Omental fat pad (tissue), 4 donors: Measurements from ENCODE around the gene ATG4A. TPM values are rescaled to one million over a fixed set of nuclear protein-coding genes. Genes with fewer than 3 reads are reported as not detected.

Experiments used
- ATAC-seq: fragments of 150-250 bp; one replicate; pipeline ENCODE4 v1.9.1; 2016; ENCODE audit warnings: mild to moderate bottlenecking, moderate library complexity; ENCODE audit not compliant: low FRiP score
- DNase-seq: peaks from one replicate; pipeline ENCODE4 v3.0.0-alpha.2; 2019; ENCODE audit warnings: low spot score
- CTCF ChIP-seq, 3 donors: fragments of 450-650 bp; IDR thresholded peaks; one replicate each; pipeline ENCODE4 v1.5.1; 2016 to 2017; ENCODE audit warnings: antibody characterized with exemption in 3 of 3, mild to moderate bottlenecking in 3 of 3, moderate library complexity in 2 of 3
- total RNA-seq, 4 donors: library from RNA; depleted of rRNA; stranded (reverse); fragments of >200 nt; gene quantifications; one replicate each; pipeline ENCODE4 v1.1.0, GENCODE V29; 2016

Gene ATG4A
- total RNA-seq, 4 donors from 2014 or later, result 8.8 to 15.4 (median 10.8) TPM

DNA sequence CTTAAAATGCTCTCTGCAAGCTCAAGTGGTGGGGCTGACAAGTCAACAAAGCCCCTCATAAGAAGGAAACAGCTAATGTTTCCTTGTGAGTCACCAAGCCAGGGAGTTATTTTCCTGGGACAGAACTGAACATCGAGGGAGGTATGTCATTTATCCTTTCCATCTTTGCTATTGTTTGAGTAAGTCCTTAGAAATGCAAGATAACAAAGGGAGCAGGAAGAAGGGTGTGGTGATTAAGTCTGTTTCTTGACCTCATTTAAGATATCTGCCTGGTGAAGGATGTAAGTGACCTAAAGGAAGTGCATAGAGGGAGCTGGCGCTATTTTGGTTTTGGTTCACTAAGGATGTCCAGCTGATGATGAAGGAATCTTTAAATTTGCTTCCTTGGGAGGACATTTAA, 39.9 kb downstream of the ATG4A start:
- no peak for TF ChIP-seq CTCF (IDR thresholded peaks at IDR 0.05)
- no peak for DNase-seq
- no peak for ATAC-seq

DNA sequence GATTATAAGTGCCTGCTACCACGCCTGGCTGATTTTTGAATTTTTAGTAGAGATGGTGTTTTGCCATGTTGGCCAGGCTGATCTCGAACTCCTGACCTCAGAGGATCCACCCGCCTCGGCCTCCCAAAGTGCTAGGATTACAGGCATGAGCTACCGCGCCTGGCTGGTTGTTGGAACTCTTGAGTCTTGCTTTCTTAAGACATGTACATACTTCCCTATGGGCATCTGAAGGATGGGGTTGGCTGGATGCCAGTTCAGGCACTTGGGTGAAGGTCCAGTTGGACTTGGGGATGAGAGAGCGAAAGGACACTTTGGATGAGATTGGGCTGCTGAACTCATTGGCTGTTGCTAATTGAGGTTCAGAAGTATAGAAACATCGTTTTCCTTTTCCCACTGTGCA, 40.5 kb downstream of the ATG4A start:
- DNase-seq, result no peak
- no peak for ATAC-seq
- no peak for TF ChIP-seq CTCF (IDR thresholded peaks at IDR 0.05)

- TF ChIP-seq CTCF (IDR thresholded peaks at IDR 0.05), result no peak
- no peak for DNase-seq
- no peak for ATAC-seq
Observed at GRCh38 chrX:108132876-108133275, 41.3 kb downstream of the ATG4A start.

- DNase-seq (no peak), ATAC-seq (no peak)
- no peak for TF ChIP-seq CTCF (IDR thresholded peaks at IDR 0.05)
Observed at GRCh38 chrX:108134724-108135123, 43.1 kb downstream of the ATG4A start.

GRCh38 chrX:108138814-108139702, 47.5 kb downstream of the ATG4A start:
- DNase-seq, result no peak
- TF ChIP-seq CTCF (IDR thresholded peaks at IDR 0.05), result no peak
- no peak for ATAC-seq

DNA sequence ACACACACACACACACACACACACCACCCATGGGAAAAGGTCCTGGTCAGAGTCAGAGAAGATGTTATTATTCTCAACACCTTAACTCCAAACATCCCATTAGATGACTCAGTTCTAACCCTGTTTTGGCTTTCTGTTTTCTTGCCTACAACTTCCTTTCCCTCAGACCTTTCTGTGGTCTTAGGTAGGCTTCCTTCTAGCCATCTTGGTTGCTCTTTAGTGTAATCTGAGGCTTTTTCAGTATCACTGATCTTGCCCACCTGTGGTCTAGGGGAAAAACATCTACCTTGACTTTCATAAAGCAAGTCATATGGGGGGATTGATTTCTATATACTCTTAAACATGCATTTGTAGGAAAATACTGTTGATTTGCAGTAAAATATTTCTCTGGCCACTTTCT, 56.9 kb downstream of the ATG4A start:
- ATAC-seq (no peak), DNase-seq (no peak)
- TF ChIP-seq CTCF (IDR thresholded peaks at IDR 0.05), result no peak

DNA sequence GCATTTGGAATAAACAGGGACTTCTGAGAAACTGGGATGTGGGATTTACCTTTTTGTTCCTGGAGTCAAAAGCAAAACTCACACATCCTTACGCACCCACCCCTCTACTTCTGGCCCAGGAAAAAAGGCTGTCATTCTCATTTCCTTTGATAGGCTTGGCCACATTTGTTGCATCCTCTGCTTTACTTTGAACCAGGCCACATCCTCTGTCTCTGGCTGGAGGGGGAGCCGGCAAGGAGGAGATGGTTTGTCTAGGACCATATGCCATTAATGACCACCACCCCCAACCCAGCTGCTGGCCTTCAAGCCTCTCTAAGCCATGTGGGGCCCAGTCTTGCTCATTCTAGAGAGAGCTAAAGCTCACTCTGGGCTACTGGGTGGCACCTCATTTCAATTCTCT, 64.5 kb downstream of the ATG4A start:
- ATAC-seq (no peak), DNase-seq (no peak)
- no peak for TF ChIP-seq CTCF (IDR thresholded peaks at IDR 0.05)
